ENCODE results near the gene LIX1L. TPM values are rescaled to one million over a fixed set of nuclear protein-coding genes. Genes with fewer than 3 reads are reported as not detected.
A peak's percentile ranks its signal among the peaks of the same experiment; 100 is the strongest.

LIX1L gene
- total and polyA plus RNA-seq, 2 of the 13 experiments (the other 11 are each of a cell fraction or from before 2014, with no cell fraction given): 8.1 to 24.9 TPM

- TF ChIP-seq PREB (CRISPR knock-in tag; IDR thresholded peaks at IDR 0.05) (no peak), ZFP36 (IDR thresholded peaks at IDR 0.05; ENCODE audit: borderline replicate concordance, low read depth, low read length, partially characterized antibody) (no peak), PBX2 (CRISPR knock-in tag; IDR thresholded peaks at IDR 0.05) (no peak), ZXDC (CRISPR knock-in tag; IDR thresholded peaks at IDR 0.05) (no peak), EP300 (IDR thresholded peaks at IDR 0.05; ENCODE audit: low read depth in 2 of 2, low read length in 2 of 2) (0 out of 4 replicates have a peak, but pooled peaks of 1 of the 2 experiments have one; percentile 3), EP300 (CRISPR knock-in tag; IDR thresholded peaks at IDR 0.05; ENCODE audit: borderline replicate concordance) (no peak)
- TF ChIP-seq, protein P1, sequence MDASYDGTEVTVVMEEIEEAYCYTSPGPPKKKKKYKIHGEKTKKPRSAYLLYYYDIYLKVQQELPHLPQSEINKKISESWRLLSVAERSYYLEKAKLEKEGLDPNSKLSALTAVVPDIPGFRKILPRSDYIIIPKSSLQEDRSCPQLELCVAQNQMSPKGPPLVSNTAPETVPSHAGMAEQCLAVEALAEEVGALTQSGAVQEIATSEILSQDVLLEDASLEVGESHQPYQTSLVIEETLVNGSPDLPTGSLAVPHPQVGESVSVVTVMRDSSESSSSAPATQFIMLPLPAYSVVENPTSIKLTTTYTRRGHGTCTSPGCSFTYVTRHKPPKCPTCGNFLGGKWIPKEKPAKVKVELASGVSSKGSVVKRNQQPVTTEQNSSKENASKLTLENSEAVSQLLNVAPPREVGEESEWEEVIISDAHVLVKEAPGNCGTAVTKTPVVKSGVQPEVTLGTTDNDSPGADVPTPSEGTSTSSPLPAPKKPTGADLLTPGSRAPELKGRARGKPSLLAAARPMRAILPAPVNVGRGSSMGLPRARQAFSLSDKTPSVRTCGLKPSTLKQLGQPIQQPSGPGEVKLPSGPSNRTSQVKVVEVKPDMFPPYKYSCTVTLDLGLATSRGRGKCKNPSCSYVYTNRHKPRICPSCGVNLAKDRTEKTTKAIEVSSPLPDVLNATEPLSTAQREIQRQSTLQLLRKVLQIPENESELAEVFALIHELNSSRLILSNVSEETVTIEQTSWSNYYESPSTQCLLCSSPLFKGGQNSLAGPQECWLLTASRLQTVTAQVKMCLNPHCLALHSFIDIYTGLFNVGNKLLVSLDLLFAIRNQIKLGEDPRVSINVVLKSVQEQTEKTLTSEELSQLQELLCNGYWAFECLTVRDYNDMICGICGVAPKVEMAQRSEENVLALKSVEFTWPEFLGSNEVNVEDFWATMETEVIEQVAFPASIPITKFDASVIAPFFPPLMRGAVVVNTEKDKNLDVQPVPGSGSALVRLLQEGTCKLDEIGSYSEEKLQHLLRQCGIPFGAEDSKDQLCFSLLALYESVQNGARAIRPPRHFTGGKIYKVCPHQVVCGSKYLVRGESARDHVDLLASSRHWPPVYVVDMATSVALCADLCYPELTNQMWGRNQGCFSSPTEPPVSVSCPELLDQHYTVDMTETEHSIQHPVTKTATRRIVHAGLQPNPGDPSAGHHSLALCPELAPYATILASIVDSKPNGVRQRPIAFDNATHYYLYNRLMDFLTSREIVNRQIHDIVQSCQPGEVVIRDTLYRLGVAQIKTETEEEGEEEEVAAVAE (CRISPR knock-in tag; IDR thresholded peaks at IDR 0.05; ENCODE audit: borderline replicate concordance): no peak
- TF ChIP-seq, protein P2, sequence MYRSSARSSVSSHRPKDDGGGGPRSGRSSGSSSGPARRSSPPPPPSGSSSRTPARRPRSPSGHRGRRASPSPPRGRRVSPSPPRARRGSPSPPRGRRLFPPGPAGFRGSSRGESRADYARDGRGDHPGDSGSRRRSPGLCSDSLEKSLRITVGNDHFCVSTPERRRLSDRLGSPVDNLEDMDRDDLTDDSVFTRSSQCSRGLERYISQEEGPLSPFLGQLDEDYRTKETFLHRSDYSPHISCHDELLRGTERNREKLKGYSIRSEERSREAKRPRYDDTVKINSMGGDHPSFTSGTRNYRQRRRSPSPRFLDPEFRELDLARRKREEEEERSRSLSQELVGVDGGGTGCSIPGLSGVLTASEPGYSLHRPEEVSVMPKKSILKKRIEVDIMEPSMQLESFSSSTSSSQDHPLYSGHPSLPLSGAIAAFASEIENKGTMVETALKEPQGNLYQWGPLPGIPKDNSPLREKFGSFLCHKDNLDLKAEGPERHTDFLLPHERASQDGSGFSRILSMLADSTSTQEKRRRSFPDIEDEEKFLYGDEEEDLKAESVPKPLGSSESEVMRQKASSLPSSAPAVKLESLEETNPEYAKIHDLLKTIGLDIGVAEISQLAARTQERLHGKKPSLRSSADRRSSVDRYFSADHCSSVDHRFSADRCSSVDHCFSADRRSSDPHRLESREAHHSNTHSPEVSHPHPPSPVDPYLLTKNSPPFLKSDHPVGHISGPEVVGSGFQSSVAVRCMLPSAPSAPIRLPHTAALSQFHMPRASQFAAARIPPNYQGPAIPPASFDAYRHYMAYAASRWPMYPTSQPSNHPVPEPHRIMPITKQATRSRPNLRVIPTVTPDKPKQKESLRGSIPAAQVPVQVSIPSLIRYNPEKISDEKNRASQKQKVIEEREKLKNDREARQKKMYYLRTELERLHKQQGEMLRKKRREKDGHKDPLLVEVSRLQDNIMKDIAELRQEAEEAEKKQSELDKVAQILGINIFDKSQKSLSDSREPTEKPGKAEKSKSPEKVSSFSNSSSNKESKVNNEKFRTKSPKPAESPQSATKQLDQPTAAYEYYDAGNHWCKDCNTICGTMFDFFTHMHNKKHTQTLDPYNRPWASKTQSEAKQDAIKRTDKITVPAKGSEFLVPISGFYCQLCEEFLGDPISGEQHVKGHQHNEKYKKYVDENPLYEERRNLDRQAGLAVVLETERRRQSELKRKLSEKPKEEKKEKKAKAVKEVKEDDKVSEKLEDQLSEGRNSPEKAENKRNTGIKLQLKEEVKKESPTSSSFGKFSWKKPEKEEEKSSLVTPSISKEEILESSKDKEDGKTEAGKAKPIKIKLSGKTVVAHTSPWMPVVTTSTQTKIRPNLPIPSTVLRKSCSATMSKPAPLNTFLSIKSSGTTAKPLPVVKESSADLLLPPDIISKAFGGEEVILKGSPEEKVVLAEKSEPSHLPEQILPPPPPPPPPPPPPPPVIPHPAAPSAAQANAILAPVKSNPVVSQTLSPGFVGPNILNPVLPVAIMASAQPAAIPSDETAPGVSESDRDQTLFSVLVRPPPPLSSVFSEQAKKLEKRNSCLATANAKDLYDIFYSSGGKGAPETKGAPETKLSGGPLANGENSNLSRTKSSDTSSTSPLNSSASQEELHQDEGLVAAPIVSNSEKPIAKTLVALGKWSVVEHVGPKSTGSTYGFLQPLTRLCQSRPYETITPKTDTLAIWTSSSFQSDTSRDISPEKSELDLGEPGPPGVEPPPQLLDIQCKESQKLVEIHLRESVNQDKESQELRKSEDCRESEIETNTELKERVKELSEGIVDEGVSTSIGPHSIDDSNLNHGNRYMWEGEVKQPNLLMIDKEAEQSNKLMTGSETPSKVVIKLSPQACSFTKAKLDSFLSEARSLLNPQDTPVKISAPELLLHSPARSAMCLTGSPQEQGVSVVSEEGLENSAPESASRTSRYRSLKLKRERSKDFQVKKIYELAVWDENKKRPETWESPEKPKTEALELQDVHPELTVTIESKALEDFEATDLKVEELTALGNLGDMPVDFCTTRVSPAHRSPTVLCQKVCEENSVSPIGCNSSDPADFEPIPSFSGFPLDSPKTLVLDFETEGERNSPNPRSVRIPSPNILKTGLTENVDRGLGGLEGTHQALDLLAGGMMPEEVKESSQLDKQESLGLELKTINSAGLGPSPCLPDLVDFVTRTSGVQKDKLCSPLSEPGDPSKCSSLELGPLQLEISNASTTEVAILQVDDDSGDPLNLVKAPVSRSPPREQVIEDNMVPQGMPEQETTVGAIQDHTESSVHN (CRISPR knock-in tag; IDR thresholded peaks at IDR 0.05): no peak
These were observed 28.0 kb upstream of the LIX1L start (continued) for GRCh38 chr1:145985502-145986439.

Data from HepG2 (cell line).